ENCODE results near the gene CPAMD8.
"Not testable (repeated sequence)": the region's sequence is repeated elsewhere in the genome, so short reads cannot be mapped to it uniquely, and the experiment has no call there.

CPAMD8 gene

GRCh38 chr19:17021793-17022590 lies 4.6 kb downstream of the CPAMD8 start:
- H3K9me3 ChIP-seq (ENCODE audit: control insufficient read depth in 1 of 2, low read length in 2 of 2), result peaks cover 12 to 19% of the 10 kb centered on the region in 2 donors
- H3K36me3 ChIP-seq (ENCODE audit: control insufficient read depth in 1 of 2, insufficient read depth in 2 of 2, low read length in 2 of 2), result no peaks in the 10 kb centered on the region
- H3K27ac ChIP-seq (ENCODE audit: low read length), result no peak overlapping the region
- no peak overlapping the region for H3K4me3 ChIP-seq (ENCODE audit: low read depth in 1 of 2, low read length in 2 of 2)
- H3K27me3 ChIP-seq (ENCODE audit: low read depth, low read length), result peaks cover 6% of the 10 kb centered on the region
- no peaks in the 10 kb centered on the region for H3K4me1 ChIP-seq (ENCODE audit: control insufficient read depth in 1 of 2, insufficient read depth in 2 of 2, low read length in 2 of 2)

- Histone ChIP-seq H3K27me3 (ENCODE audit: low read depth, low read length) (peaks cover 6% of the 10 kb centered on the region), H3K27ac (ENCODE audit: low read length) (no peak overlapping the region), H3K4me1 (ENCODE audit: control insufficient read depth in 1 of 2, insufficient read depth in 2 of 2, low read length in 2 of 2) (no peaks in the 10 kb centered on the region), H3K36me3 (ENCODE audit: control insufficient read depth in 1 of 2, insufficient read depth in 2 of 2, low read length in 2 of 2) (no peaks in the 10 kb centered on the region), H3K9me3 (ENCODE audit: control insufficient read depth in 1 of 2, low read length in 2 of 2) (peaks cover 12 to 19% of the 10 kb centered on the region in 2 donors), H3K4me3 (ENCODE audit: low read depth in 1 of 2, low read length in 2 of 2) (no peak overlapping the region)
Measured at GRCh38 chr19:17021328-17021727, 5.3 kb downstream of the CPAMD8 start.

GRCh38 chr19:17020823-17021222 lies 5.8 kb downstream of the CPAMD8 start:
- Histone ChIP-seq H3K36me3 (ENCODE audit: control insufficient read depth in 1 of 2, insufficient read depth in 2 of 2, low read length in 2 of 2) (no peaks in the 10 kb centered on the region), H3K27ac (ENCODE audit: low read length) (no peak overlapping the region), H3K9me3 (ENCODE audit: control insufficient read depth in 1 of 2, low read length in 2 of 2) (peaks cover 12 to 19% of the 10 kb centered on the region in 2 donors), H3K27me3 (ENCODE audit: low read depth, low read length) (peaks cover 6% of the 10 kb centered on the region), H3K4me1 (ENCODE audit: control insufficient read depth in 1 of 2, insufficient read depth in 2 of 2, low read length in 2 of 2) (no peaks in the 10 kb centered on the region), H3K4me3 (ENCODE audit: low read depth in 1 of 2, low read length in 2 of 2) (no peak overlapping the region)

- Histone ChIP-seq H3K4me3 (ENCODE audit: low read depth in 1 of 2, low read length in 2 of 2) (no peak overlapping the region), H3K27me3 (ENCODE audit: low read depth, low read length) (peaks cover 6% of the 10 kb centered on the region), H3K27ac (ENCODE audit: low read length) (no peak overlapping the region), H3K36me3 (ENCODE audit: control insufficient read depth in 1 of 2, insufficient read depth in 2 of 2, low read length in 2 of 2) (no peaks in the 10 kb centered on the region), H3K9me3 (ENCODE audit: control insufficient read depth in 1 of 2, low read length in 2 of 2) (peaks cover 12 to 19% of the 10 kb centered on the region in 2 donors), H3K4me1 (ENCODE audit: control insufficient read depth in 1 of 2, insufficient read depth in 2 of 2, low read length in 2 of 2) (no peaks in the 10 kb centered on the region)
Measured at GRCh38 chr19:17020385-17020784, 6.2 kb downstream of the CPAMD8 start.

GRCh38 chr19:17014212-17014861 lies 12.3 kb downstream of the CPAMD8 start:
- not testable (repeated sequence) for H3K36me3 ChIP-seq (ENCODE audit: control insufficient read depth in 1 of 2, insufficient read depth in 2 of 2, low read length in 2 of 2); H3K9me3 ChIP-seq (ENCODE audit: control insufficient read depth in 1 of 2, low read length in 2 of 2); H3K4me3 ChIP-seq (ENCODE audit: low read depth in 1 of 2, low read length in 2 of 2); H3K27me3 ChIP-seq (ENCODE audit: low read depth, low read length); H3K4me1 ChIP-seq (ENCODE audit: control insufficient read depth in 1 of 2, insufficient read depth in 2 of 2, low read length in 2 of 2); H3K27ac ChIP-seq (ENCODE audit: low read length)

GRCh38 chr19:17011485-17011884 lies 15.1 kb downstream of the CPAMD8 start:
- no peaks in the 10 kb centered on the region for H3K9me3 ChIP-seq (ENCODE audit: control insufficient read depth in 1 of 2, low read length in 2 of 2)
- H3K4me1 ChIP-seq (ENCODE audit: control insufficient read depth in 1 of 2, insufficient read depth in 2 of 2, low read length in 2 of 2), result no peaks in the 10 kb centered on the region
- H3K27ac ChIP-seq (ENCODE audit: low read length), result no peak overlapping the region
- no peaks in the 10 kb centered on the region for H3K36me3 ChIP-seq (ENCODE audit: control insufficient read depth in 1 of 2, insufficient read depth in 2 of 2, low read length in 2 of 2)
- no peaks in the 10 kb centered on the region for H3K27me3 ChIP-seq (ENCODE audit: low read depth, low read length)
- no peak overlapping the region for H3K4me3 ChIP-seq (ENCODE audit: low read depth in 1 of 2, low read length in 2 of 2)

GRCh38 chr19:17006579-17006978 lies 20.0 kb downstream of the CPAMD8 start:
- H3K27ac ChIP-seq (ENCODE audit: low read length), result no peak overlapping the region
- H3K4me1 ChIP-seq (ENCODE audit: control insufficient read depth in 1 of 2, insufficient read depth in 2 of 2, low read length in 2 of 2), result no peaks in the 10 kb centered on the region
- no peaks in the 10 kb centered on the region for H3K9me3 ChIP-seq (ENCODE audit: control insufficient read depth in 1 of 2, low read length in 2 of 2)
- H3K27me3 ChIP-seq (ENCODE audit: low read depth, low read length), result no peaks in the 10 kb centered on the region
- H3K36me3 ChIP-seq (ENCODE audit: control insufficient read depth in 1 of 2, insufficient read depth in 2 of 2, low read length in 2 of 2), result no peaks in the 10 kb centered on the region
- no peak overlapping the region for H3K4me3 ChIP-seq (ENCODE audit: low read depth in 1 of 2, low read length in 2 of 2)

GRCh38 chr19:17005000-17005399 lies 21.6 kb downstream of the CPAMD8 start:
- no peak overlapping the region for H3K27ac ChIP-seq (ENCODE audit: low read length)

GRCh38 chr19:17004386-17004785 lies 22.2 kb downstream of the CPAMD8 start:
- Histone ChIP-seq H3K4me3 (ENCODE audit: low read depth in 1 of 2, low read length in 2 of 2) (no peak overlapping the region), H3K9me3 (ENCODE audit: control insufficient read depth in 1 of 2, low read length in 2 of 2) (no peaks in the 10 kb centered on the region), H3K27me3 (ENCODE audit: low read depth, low read length) (no peaks in the 10 kb centered on the region), H3K36me3 (ENCODE audit: control insufficient read depth in 1 of 2, insufficient read depth in 2 of 2, low read length in 2 of 2) (no peaks in the 10 kb centered on the region), H3K27ac (ENCODE audit: low read length) (no peak overlapping the region), H3K4me1 (ENCODE audit: control insufficient read depth in 1 of 2, insufficient read depth in 2 of 2, low read length in 2 of 2) (no peaks in the 10 kb centered on the region)

More at GRCh38 chr19:17005000-17005399, 21.6 kb downstream of the CPAMD8 start:
- Histone ChIP-seq H3K27me3 (ENCODE audit: low read depth, low read length) (no peaks in the 10 kb centered on the region), H3K36me3 (ENCODE audit: control insufficient read depth in 1 of 2, insufficient read depth in 2 of 2, low read length in 2 of 2) (no peaks in the 10 kb centered on the region), H3K4me1 (ENCODE audit: control insufficient read depth in 1 of 2, insufficient read depth in 2 of 2, low read length in 2 of 2) (no peaks in the 10 kb centered on the region), H3K9me3 (ENCODE audit: control insufficient read depth in 1 of 2, low read length in 2 of 2) (no peaks in the 10 kb centered on the region), H3K4me3 (ENCODE audit: low read depth in 1 of 2, low read length in 2 of 2) (no peak overlapping the region)

GRCh38 chr19:17002455-17002854 lies 24.2 kb downstream of the CPAMD8 start:
- Histone ChIP-seq H3K4me1 (ENCODE audit: control insufficient read depth in 1 of 2, insufficient read depth in 2 of 2, low read length in 2 of 2) (no peaks in the 10 kb centered on the region), H3K36me3 (ENCODE audit: control insufficient read depth in 1 of 2, insufficient read depth in 2 of 2, low read length in 2 of 2) (no peaks in the 10 kb centered on the region), H3K4me3 (ENCODE audit: low read depth in 1 of 2, low read length in 2 of 2) (no peak overlapping the region), H3K27ac (ENCODE audit: low read length) (no peak overlapping the region), H3K9me3 (ENCODE audit: control insufficient read depth in 1 of 2, low read length in 2 of 2) (peaks cover 0 to 7% of the 10 kb centered on the region in 2 donors), H3K27me3 (ENCODE audit: low read depth, low read length) (no peaks in the 10 kb centered on the region)

GRCh38 chr19:17001603-17002183 lies 24.9 kb downstream of the CPAMD8 start:
- no peak overlapping the region for H3K27ac ChIP-seq (ENCODE audit: low read length)
- no peaks in the 10 kb centered on the region for H3K4me1 ChIP-seq (ENCODE audit: control insufficient read depth in 1 of 2, insufficient read depth in 2 of 2, low read length in 2 of 2)
- no peaks in the 10 kb centered on the region for H3K36me3 ChIP-seq (ENCODE audit: control insufficient read depth in 1 of 2, insufficient read depth in 2 of 2, low read length in 2 of 2)
- H3K9me3 ChIP-seq (ENCODE audit: control insufficient read depth in 1 of 2, low read length in 2 of 2), result peaks cover 0 to 7% of the 10 kb centered on the region in 2 donors
- H3K4me3 ChIP-seq (ENCODE audit: low read depth in 1 of 2, low read length in 2 of 2), result no peak overlapping the region
- H3K27me3 ChIP-seq (ENCODE audit: low read depth, low read length), result no peaks in the 10 kb centered on the region
